Erythroblast (primary cell): ENCODE results near the gene TOP3A.

Experiments
- GATA1 ChIP-seq: IDR thresholded peaks from 2 replicates; pipeline ENCODE4 v1.6.1; 2011; ENCODE audit warnings: low read depth, mild to moderate bottlenecking, control low read depth, low read length, moderate library complexity
- POLR2A ChIP-seq: IDR thresholded peaks from 2 replicates; pipeline ENCODE4 v1.6.1; 2011; ENCODE audit warnings: mild to moderate bottlenecking, low read length

GRCh38 chr17:18314731-18315561, at the start of gene TOP3A, which contains the start of gene SMCR8:
- peak; percentile 69 for TF ChIP-seq POLR2A
- no peak for TF ChIP-seq GATA1
